Transverse colon (tissue), 4 donors: Measurements from ENCODE around the gene SPRR2B. TPM values are rescaled to one million over a fixed set of nuclear protein-coding genes. Genes with fewer than 3 reads are reported as not detected.

ENCODE experiments used
- DNase-seq: peaks from one replicate; pipeline ENCODE4 v3.0.0-alpha.2; 2019
- H3K27ac ChIP-seq, 4 donors: fragments of 200-600 bp; sonication (generic); 2 replicates each; pipeline ENCODE4 v1.5.1; 2016 to 2018; ENCODE audit warnings: inconsistent platforms in 4 of 4
- H3K27me3 ChIP-seq: fragments of 200-600 bp; sonication (generic); 2 replicates; pipeline ENCODE4 v1.5.1; 2017; ENCODE audit warnings: inconsistent platforms
- H3K36me3 ChIP-seq, 4 donors: fragments of 200-600 bp; sonication (generic); 2 replicates each; pipeline ENCODE4 v1.5.1; 2017 to 2019; ENCODE audit warnings: inconsistent platforms in 4 of 4
- H3K4me1 ChIP-seq, 4 donors: fragments of 200-600 bp; sonication (generic); 2 replicates each; pipeline ENCODE4 v1.5.1; 2017 to 2020; ENCODE audit warnings: inconsistent platforms in 4 of 4
- H3K4me3 ChIP-seq, 4 donors: fragments of 200-600 bp; sonication (generic); 1 replicate in 1 of 4; 2 replicates in 3 of 4; pipeline versions ENCODE4 v1.5.1 to v1.6.1; 2017 to 2019; ENCODE audit warnings: inconsistent platforms in 4 of 4
- H3K9me3 ChIP-seq, 2 donors: fragments of 200-600 bp; sonication (generic); 2 replicates each; pipeline ENCODE4 v1.5.1; 2017 to 2019; ENCODE audit warnings: inconsistent platforms in 2 of 2
- CTCF ChIP-seq, 5 experiments: fragments of 200-600 bp in 3 of 5; fragments of 450-650 bp in 2 of 5; sonication (generic) in 3 of 5; IDR thresholded peaks; 1 replicate in 2 of 5; 2 replicates in 3 of 5; pipeline ENCODE4 v1.5.1; 2016 to 2017; ENCODE audit warnings: antibody characterized with exemption in 5 of 5, inconsistent platforms in 3 of 5, mild to moderate bottlenecking in 2 of 5, moderate library complexity in 1 of 5
- EP300 ChIP-seq: sonication (generic); formaldehyde crosslinking; IDR thresholded peaks from one replicate; pipeline ENCODE4 v1.6.1; 2017; ENCODE audit warnings: antibody characterized with exemption, low read depth
- POLR2A ChIP-seq: fragments of 450-650 bp; IDR thresholded peaks from one replicate; pipeline ENCODE4 v1.6.1; 2016; ENCODE audit warnings: antibody characterized with exemption, mild to moderate bottlenecking, moderate library complexity
- POLR2AphosphoS5 ChIP-seq, 3 donors: sonication (generic); formaldehyde crosslinking; IDR thresholded peaks; one replicate each; pipeline ENCODE4 v1.6.1; 2016; ENCODE audit warnings: antibody characterized with exemption in 3 of 3
- WGBS, 2 donors: methylation state at CpG; one replicate each; pipeline ENCODE4 v1.1.5; 2018; ENCODE audit warnings: low coverage in 1 of 2; 5-methylcytosine and 5-hydroxymethylcytosine counted together
- in situ Hi-C, 4 donors: fragments of 200-750 bp; cut with MboI; loops; one replicate each; pipeline versions ENCODE4 v1.15.0 to v1.15.1; 2017; ENCODE audit warnings: low sequenced_read_pairs in 3 of 4, low pct_ligation_motif_present in 1 of 4, low pct_unique_long_range_greater_than_20kb in 1 of 4
- intact Hi-C: fragments of 100-400 bp; cut with DNase I; formaldehyde crosslinking; loops from one replicate; pipeline ENCODE4 v1.15.1; 2023; ENCODE audit warnings: low total_unique reads
- total RNA-seq, 4 donors: library from RNA; depleted of rRNA; stranded (reverse); fragments of >200 nt; gene quantifications; one replicate each; pipeline ENCODE4 v1.1.0, GENCODE V29; 2016

The SPRR2B gene
- total RNA-seq, 4 donors from 2014 or later: not detected

- H3K4me3 ChIP-seq: no peak overlapping the region
- H3K4me1 ChIP-seq: no peaks in the 10 kb centered on the region
- H3K27me3 ChIP-seq: no peaks in the 10 kb centered on the region
- in situ Hi-C loops: no loop called here
- no peak overlapping the region for H3K27ac ChIP-seq
- H3K9me3 ChIP-seq: no peaks in the 10 kb centered on the region
- TF ChIP-seq POLR2AphosphoS5 (IDR thresholded peaks at IDR 0.05): no peak
- no peak for TF ChIP-seq POLR2A
- no peak for TF ChIP-seq CTCF (IDR thresholded peaks at IDR 0.05)
- no peak for TF ChIP-seq EP300
- no peaks in the 10 kb centered on the region for H3K36me3 ChIP-seq
- intact Hi-C loops: no loop called here
- DNase-seq: no peak
Measured at GRCh38 chr1:153032073-153032472, 39.3 kb downstream of the SPRR2B start.

- Histone ChIP-seq H3K4me1 (no peaks in the 10 kb centered on the region), H3K4me3 (no peak within 1 kb of the TSS), H3K9me3 (no peaks in the 10 kb centered on the region), H3K27me3 (no peaks in the 10 kb centered on the region), H3K36me3 (no peaks in the 10 kb centered on the region), H3K27ac (no peak within 1 kb of the TSS)
- TF ChIP-seq POLR2AphosphoS5 (IDR thresholded peaks at IDR 0.05): no peak
- no peak for TF ChIP-seq POLR2A
- TF ChIP-seq CTCF (IDR thresholded peaks at IDR 0.05): no peak
- no peak for TF ChIP-seq EP300
- in situ Hi-C loops (no loop called here), intact Hi-C loops (no loop called here)
- no peak for DNase-seq
Measured at GRCh38 chr1:153030895-153031294, 40.5 kb downstream of the SPRR2B start, which contains the start of gene SPRR1B. Gene SPRR1B, plus strand, starts transcription at chr1:153031203. Its CDS starts 1,143 bp downstream, at chr1:153032346.

GRCh38 chr1:153028766-153029165, 42.6 kb downstream of the SPRR2B start:
- intact Hi-C loops (no loop called here), in situ Hi-C loops (no loop called here)
- H3K27ac ChIP-seq: no peak overlapping the region
- DNase-seq: no peak
- no peaks in the 10 kb centered on the region for H3K4me1 ChIP-seq
- TF ChIP-seq CTCF (IDR thresholded peaks at IDR 0.05) (no peak), EP300 (no peak), POLR2AphosphoS5 (IDR thresholded peaks at IDR 0.05) (no peak), POLR2A (no peak)
- no peaks in the 10 kb centered on the region for H3K9me3 ChIP-seq
- no peak overlapping the region for H3K4me3 ChIP-seq
- no peaks in the 10 kb centered on the region for H3K36me3 ChIP-seq
- no peaks in the 10 kb centered on the region for H3K27me3 ChIP-seq
- WGBS, 2 donors: 71 to 78% methylated on average over 1 of the region's 1 CpG

GRCh38 chr1:153025797-153026196, 45.6 kb downstream of the SPRR2B start:
- H3K27ac ChIP-seq: no peak overlapping the region
- intact Hi-C loops (no loop called here), in situ Hi-C loops (no loop called here)
- DNase-seq: no peak
- H3K4me3 ChIP-seq: no peak overlapping the region
- 71% methylated on average over 1 of the region's 1 CpG for WGBS, 2 donors
- no peaks in the 10 kb centered on the region for H3K9me3 ChIP-seq
- no peaks in the 10 kb centered on the region for H3K36me3 ChIP-seq
- TF ChIP-seq POLR2AphosphoS5 (IDR thresholded peaks at IDR 0.05) (no peak), CTCF (IDR thresholded peaks at IDR 0.05) (no peak), EP300 (no peak), POLR2A (no peak)
- no peaks in the 10 kb centered on the region for H3K4me1 ChIP-seq
- no peaks in the 10 kb centered on the region for H3K27me3 ChIP-seq
